HepG2 (cell line): ENCODE data around the gene PRKAR1B. TPM values are rescaled to one million over a fixed set of nuclear protein-coding genes. Genes with fewer than 3 reads are reported as not detected.
A peak's percentile ranks its signal among the peaks of the same experiment; 100 is the strongest.

Experiments used
- ATAC-seq: fragments of 200-7000 bp; cut with Tn5 transposase; 3 replicates; pipeline ENCODE4 v1.9.1; 2020; ENCODE audit warnings: mild to moderate bottlenecking, moderate library complexity
- BruUV-seq: library from RNA; stranded (reverse); fragments of 400-500 nt; replicated peaks from 2 replicates; lab custom pipeline; 2021; lab: Mats Ljungman, UMichigan
- CTCF ChIA-PET: fragments of 300-600 bp; formaldehyde crosslinking; extraction: SDS; loops from one replicate; lab custom pipeline; 2021; ENCODE audit warnings: low total read pairs, inconsistent platforms, low intra/inter-chr PET ratio; lab: Yijun Ruan, JAX
- POLR2A ChIA-PET: fragments of 350-600 bp; sonication (Branson Sonifier 250); formaldehyde crosslinking; loops from one replicate; lab custom pipeline; 2020; ENCODE audit warnings: antibody characterized with exemption, inconsistent platforms; lab: Yijun Ruan, JAX
- DNase-seq: peaks from one replicate; pipeline ENCODE4 v3.0.0-alpha.2; 2015; ENCODE audit warnings: low spot score
- FAIRE-seq: peaks from 3 replicates; lab custom pipeline; 2011; peaks lifted over from hg19 to GRCh38; lab: Jason Lieb, UNC
- H2AFZ ChIP-seq: one replicate; pipeline ENCODE4 v1.6.1; 2011; ENCODE audit warnings: low read length, inconsistent platforms
- H3K27ac ChIP-seq: fragments of 300-600 bp; 3 replicates; pipeline ENCODE4 v1.8.0; 2011; ENCODE audit warnings: mixed run types, mild to moderate bottlenecking, mixed read lengths, low read length, inconsistent platforms; ENCODE audit not compliant: insufficient read depth; ENCODE audit errors: extremely low read length
- H3K27me3 ChIP-seq, 2 experiments: fragments of 200-600 bp in 1 of 2; 2 replicates in 1 of 2; 3 replicates in 1 of 2; pipeline versions ENCODE4 v1.6.0 to v1.8.0; 2011; ENCODE audit warnings: low read length in 2 of 2, mild to moderate bottlenecking in 2 of 2, moderate library complexity in 2 of 2, inconsistent platforms in 1 of 2; ENCODE audit not compliant: insufficient read depth in 2 of 2, control insufficient read depth in 1 of 2
- H3K36me3 ChIP-seq, 2 experiments: fragments of 200-600 bp in 1 of 2; replicated peaks in 1 of 2; 2 replicates in 1 of 2; 3 replicates in 1 of 2; pipeline versions ENCODE4 v1.5.1 to v1.8.0; 2011; ENCODE audit warnings: low read length in 2 of 2, inconsistent platforms in 1 of 2; ENCODE audit not compliant: insufficient read depth in 2 of 2, control insufficient read depth in 1 of 2
- H3K4me1 ChIP-seq: 2 replicates; pipeline ENCODE4 v1.5.1; 2012; ENCODE audit warnings: low read length, inconsistent platforms; ENCODE audit not compliant: insufficient read depth
- H3K4me2 ChIP-seq: 2 replicates; pipeline ENCODE4 v1.6.0; 2011; ENCODE audit warnings: low read depth, low read length, inconsistent platforms
- H3K4me3 ChIP-seq, 3 experiments: fragments of 200-600 bp in 1 of 3; sonication (generic), shearing (Covaris generic) in 1 of 3; replicated peaks in 1 of 3; 2 replicates each; pipeline ENCODE4 v1.5.1; 2011 to 2016; ENCODE audit warnings: low read length in 3 of 3, inconsistent platforms in 2 of 3, low read depth in 2 of 3, mild to moderate bottlenecking in 2 of 3, control low read depth in 1 of 3, mixed read lengths in 1 of 3; ENCODE audit not compliant: insufficient read depth in 1 of 3
- H3K79me2 ChIP-seq: one replicate; pipeline ENCODE4 v1.6.1; 2011; ENCODE audit warnings: low read length, inconsistent platforms; ENCODE audit not compliant: insufficient read depth
- H3K9ac ChIP-seq: 2 replicates; pipeline ENCODE4 v1.6.0; 2011; ENCODE audit warnings: mild to moderate bottlenecking, low read depth, low read length, inconsistent platforms; ENCODE audit not compliant: insufficient read depth
- H3K9me3 ChIP-seq: 2 replicates; pipeline ENCODE4 v1.5.1; 2012; ENCODE audit warnings: mild to moderate bottlenecking, low read length
- H4K20me1 ChIP-seq: 2 replicates; pipeline ENCODE4 v1.6.0; 2011; ENCODE audit warnings: inconsistent platforms, mild to moderate bottlenecking, low read length, moderate library complexity; ENCODE audit not compliant: insufficient read depth
- GTF2F1 ChIP-seq: fragments of 150-350 bp; IDR thresholded peaks from 2 replicates; pipeline ENCODE4 v1.6.1; 2014; ENCODE audit warnings: low read length
- HHEX ChIP-seq: IDR thresholded peaks from 2 replicates; pipeline ENCODE4 v1.6.1; 2016; ENCODE audit warnings: control low read depth
- HNRNPL ChIP-seq: fragments of 200-400 bp; formaldehyde crosslinking; IDR thresholded peaks from 2 replicates; pipeline ENCODE4 v1.6.1; 2017; ENCODE audit warnings: mild to moderate bottlenecking, low read depth, low read length
- KDM6A ChIP-seq: IDR thresholded peaks from 2 replicates; pipeline ENCODE4 v1.6.1; 2016; ENCODE audit warnings: low read depth
- U2AF1 ChIP-seq: fragments of 200-400 bp; formaldehyde crosslinking; optimal IDR thresholded peaks from 2 replicates; pipeline ENCODE3; 2017; ENCODE audit warnings: mild to moderate bottlenecking, low read depth, low read length
- ZNF446 ChIP-seq: sonication (generic); formaldehyde crosslinking; IDR thresholded peaks from 2 replicates; pipeline ENCODE4 v1.5.0; 2020; ENCODE audit warnings: mild to moderate bottlenecking, missing genetic modification reagents
- ZNF841 ChIP-seq: sonication (generic); formaldehyde crosslinking; IDR thresholded peaks from 2 replicates; pipeline ENCODE4 v1.8.1; 2023; ENCODE audit warnings: missing genetic modification reagents, borderline replicate concordance
- WGBS: methylation state at CpG from one replicate; pipeline ENCODE4 v1.1.6; 2017; ENCODE audit warnings: low lambda C conversion rate; 5-methylcytosine and 5-hydroxymethylcytosine counted together
- in situ Hi-C: cut with HindIII; loops from 2 replicates; pipeline ENCODE4 v1.10.0; 2017; ENCODE audit warnings: low pct_unique_long_range_greater_than_20kb; ENCODE audit not compliant: extremely low pct_ligation_motif_present
- intact Hi-C: fragments of 100-400 bp; cut with micrococcal nuclease; formaldehyde crosslinking; loops from one replicate; pipeline ENCODE4 v1.10.0; 2022; ENCODE audit not compliant: unreplicated experiment
- polyA plus RNA-seq, 8 experiments: library from polyadenylated mRNA; depleted of rRNA in 3 of 8; stranded (reverse) in 7 of 8; unstranded in 1 of 8; fragments of >200 nt; fragmentation: Illumina TruSeq in 4 of 8; extraction: Trizol in 4 of 8; gene quantifications; 2 replicates each; pipeline versions ENCODE4 v1.2.1 to v1.2.3, GENCODE V29; 2011 to 2016; ENCODE audit warnings: low read depth in 4 of 8, missing spikeins in 1 of 8, mixed read lengths in 1 of 8; ENCODE audit not compliant: insufficient read depth in 1 of 8
- total RNA-seq, 5 experiments: library from RNA; depleted of rRNA; stranded (reverse); fragments of >200 nt; fragmentation: Illumina TruSeq; extraction: Trizol; gene quantifications; 2 replicates each; pipeline ENCODE4 v1.2.3, GENCODE V29; 2016; ENCODE audit warnings: low read depth in 1 of 5
- TF ChIP-seq, protein P1 (sequence below): sonication (generic); formaldehyde crosslinking; IDR thresholded peaks from 2 replicates; pipeline ENCODE4 v1.5.0; 2020; ENCODE audit warnings: mild to moderate bottlenecking, low read depth, missing genetic modification reagents, borderline replicate concordance
- TF ChIP-seq, protein P2 (sequence below): sonication (generic); formaldehyde crosslinking; IDR thresholded peaks from 2 replicates; pipeline ENCODE4 v1.8.0; 2022; ENCODE audit warnings: missing genetic modification reagents, mild to moderate bottlenecking, inconsistent platforms, borderline replicate concordance
- TF ChIP-seq, protein P3 (sequence below): sonication (generic); formaldehyde crosslinking; IDR thresholded peaks from 2 replicates; pipeline ENCODE4 v1.5.0; 2020; ENCODE audit warnings: missing genetic modification reagents, mild to moderate bottlenecking, borderline replicate concordance

The PRKAR1B gene
- total and polyA plus RNA-seq, 2 of the 13 experiments (the other 11 are each of a cell fraction or from before 2014, with no cell fraction given), result 7.9 to 28.2 TPM

DNA sequence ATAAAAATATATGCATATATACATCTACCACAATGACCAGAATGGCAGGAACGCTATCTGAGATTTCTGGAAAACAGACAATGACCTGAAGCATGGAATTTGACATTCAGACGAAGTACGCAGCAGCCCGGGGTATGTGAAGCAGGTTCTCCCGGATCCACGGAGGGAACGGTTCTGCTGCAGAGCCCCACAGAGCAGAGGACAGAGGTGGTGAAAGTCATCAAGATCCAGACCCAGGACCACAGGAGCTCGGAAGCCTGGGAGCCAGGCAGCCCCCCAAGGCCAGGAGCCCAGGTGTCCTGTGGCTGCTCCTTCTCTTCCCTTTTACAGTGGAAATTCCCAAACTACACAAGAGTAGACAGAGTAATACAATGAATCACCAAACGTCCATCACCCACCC lies 42.7 kb downstream of the PRKAR1B start (continued):
- no peak for TF ChIP-seq HHEX (CRISPR knock-in tag)
- TF ChIP-seq ZNF841 (CRISPR knock-in tag), result no peak
- no peak for TF ChIP-seq ZNF446 (CRISPR knock-in tag)
- TF ChIP-seq, protein P1, sequence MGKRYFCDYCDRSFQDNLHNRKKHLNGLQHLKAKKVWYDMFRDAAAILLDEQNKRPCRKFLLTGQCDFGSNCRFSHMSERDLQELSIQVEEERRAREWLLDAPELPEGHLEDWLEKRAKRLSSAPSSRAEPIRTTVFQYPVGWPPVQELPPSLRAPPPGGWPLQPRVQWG, result no peak
- TF ChIP-seq, protein P2, sequence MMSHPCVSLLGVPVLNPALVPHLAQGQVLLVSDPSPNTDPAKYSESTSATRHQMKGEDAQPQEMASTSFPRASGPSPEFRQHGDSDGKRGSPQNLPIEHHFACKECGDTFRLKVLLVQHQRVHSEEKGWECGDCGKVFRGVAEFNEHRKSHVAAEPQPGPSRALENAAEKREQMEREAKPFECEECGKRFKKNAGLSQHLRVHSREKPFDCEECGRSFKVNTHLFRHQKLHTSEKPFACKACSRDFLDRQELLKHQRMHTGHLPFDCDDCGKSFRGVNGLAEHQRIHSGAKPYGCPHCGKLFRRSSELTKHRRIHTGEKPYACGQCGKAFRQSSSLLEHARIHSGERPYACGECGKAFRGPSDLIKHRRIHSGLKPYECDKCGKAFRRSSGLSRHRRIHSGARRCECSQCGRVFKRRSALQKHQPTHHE (CRISPR knock-in tag), result no peak
- TF ChIP-seq GTF2F1, result no peak
- no peak for TF ChIP-seq U2AF1

DNA sequence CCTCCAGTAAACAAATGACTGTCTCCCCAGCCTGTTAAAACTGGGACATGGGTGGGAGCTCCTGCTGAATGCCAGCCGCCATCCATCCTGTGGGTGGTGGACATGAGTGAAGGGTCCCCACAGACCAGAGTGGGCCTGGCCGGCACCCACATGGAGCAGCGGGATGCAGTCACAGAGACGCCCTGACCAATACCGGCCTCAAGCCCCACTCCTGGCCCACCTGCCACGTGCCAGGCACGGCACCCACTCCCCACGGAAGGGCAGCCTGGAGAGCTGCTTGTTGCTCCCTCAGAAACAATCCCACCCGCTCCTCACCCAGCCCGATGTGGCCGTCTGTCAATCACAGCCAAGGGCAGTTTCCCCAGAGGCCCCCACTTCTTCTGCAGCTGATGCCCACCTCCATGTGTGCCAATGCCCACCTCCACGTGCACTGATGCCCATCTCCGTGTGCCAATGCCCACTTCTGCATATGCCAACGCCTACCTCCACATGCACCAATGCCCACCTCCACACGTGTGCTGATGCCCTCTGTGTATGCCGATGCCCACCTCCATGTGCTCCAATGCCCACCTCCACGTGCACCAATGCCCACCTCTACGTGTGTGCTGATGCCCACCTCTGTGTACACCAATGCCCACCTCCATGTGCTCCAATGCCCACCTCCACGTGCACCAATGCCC lies 43.4 kb downstream of the PRKAR1B start:
- intact Hi-C loops, result no loop called here
- Histone ChIP-seq H3K9me3 (peaks cover 24% of the 10 kb centered on the region), H3K9ac (no peak overlapping the region), H3K36me3 (peaks cover 7 to 41% of the 10 kb centered on the region in 2 experiments; a peak in 4 of 5 replicates), H3K27ac (no peak overlapping the region), H2AFZ (no peak overlapping the region), H3K4me1 (no peaks in the 10 kb centered on the region), H3K79me2 (no peaks in the 10 kb centered on the region), H3K4me2 (no peak overlapping the region), H3K4me3 (no peak overlapping the region), H4K20me1 (no peaks in the 10 kb centered on the region), H3K27me3 (no peaks in the 10 kb centered on the region)
- ChIA-PET POLR2A (no interaction called here), CTCF (no interaction called here)
- no peak for FAIRE-seq
- WGBS, result 92% methylated on average over 17 of the region's 19 CpGs
- no TSS peak for BruUV-seq
- TF ChIP-seq KDM6A (CRISPR knock-in tag), result no peak
- TF ChIP-seq, protein P3, sequence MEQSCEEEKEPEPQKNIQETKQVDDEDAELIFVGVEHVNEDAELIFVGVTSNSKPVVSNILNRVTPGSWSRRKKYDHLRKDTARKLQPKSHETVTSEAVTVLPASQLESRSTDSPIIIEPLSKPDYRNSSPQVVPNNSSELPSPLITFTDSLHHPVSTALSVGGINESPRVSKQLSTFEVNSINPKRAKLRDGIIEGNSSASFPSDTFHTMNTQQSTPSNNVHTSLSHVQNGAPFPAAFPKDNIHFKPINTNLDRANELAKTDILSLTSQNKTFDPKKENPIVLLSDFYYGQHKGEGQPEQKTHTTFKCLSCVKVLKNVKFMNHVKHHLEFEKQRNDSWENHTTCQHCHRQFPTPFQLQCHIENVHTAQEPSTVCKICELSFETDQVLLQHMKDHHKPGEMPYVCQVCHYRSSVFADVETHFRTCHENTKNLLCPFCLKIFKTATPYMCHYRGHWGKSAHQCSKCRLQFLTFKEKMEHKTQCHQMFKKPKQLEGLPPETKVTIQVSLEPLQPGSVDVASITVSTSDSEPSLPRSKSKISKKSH, result no peak
- peak; percentile 93 for TF ChIP-seq HNRNPL
- ATAC-seq, result no peak
- DNase-seq, result no peak
- in situ Hi-C loops, result no loop called here
